ENCODE measurements around the gene OLIG3.

OLIG3 gene

GRCh38 chr6:137467211-137467610 is 27.0 kb downstream of the OLIG3 start:
- DNase-seq (ENCODE audit: low spot score), result no peak

GRCh38 chr6:137465378-137466009 is 28.7 kb downstream of the OLIG3 start:
- DNase-seq (ENCODE audit: low spot score), result no peak

- no peak for DNase-seq (ENCODE audit: low spot score)
Measured at GRCh38 chr6:137452333-137452894, 41.8 kb downstream of the OLIG3 start.

- no peak for DNase-seq (ENCODE audit: low spot score)
Measured at GRCh38 chr6:137443901-137444300, 50.3 kb downstream of the OLIG3 start.

All from GM03348 (cell line).